Measurements from ENCODE around the gene TRIM17.
A peak's percentile ranks its signal among the peaks of the same experiment; 100 is the strongest.

Gene TRIM17, protein sequence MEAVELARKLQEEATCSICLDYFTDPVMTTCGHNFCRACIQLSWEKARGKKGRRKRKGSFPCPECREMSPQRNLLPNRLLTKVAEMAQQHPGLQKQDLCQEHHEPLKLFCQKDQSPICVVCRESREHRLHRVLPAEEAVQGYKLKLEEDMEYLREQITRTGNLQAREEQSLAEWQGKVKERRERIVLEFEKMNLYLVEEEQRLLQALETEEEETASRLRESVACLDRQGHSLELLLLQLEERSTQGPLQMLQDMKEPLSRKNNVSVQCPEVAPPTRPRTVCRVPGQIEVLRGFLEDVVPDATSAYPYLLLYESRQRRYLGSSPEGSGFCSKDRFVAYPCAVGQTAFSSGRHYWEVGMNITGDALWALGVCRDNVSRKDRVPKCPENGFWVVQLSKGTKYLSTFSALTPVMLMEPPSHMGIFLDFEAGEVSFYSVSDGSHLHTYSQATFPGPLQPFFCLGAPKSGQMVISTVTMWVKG

DNA sequence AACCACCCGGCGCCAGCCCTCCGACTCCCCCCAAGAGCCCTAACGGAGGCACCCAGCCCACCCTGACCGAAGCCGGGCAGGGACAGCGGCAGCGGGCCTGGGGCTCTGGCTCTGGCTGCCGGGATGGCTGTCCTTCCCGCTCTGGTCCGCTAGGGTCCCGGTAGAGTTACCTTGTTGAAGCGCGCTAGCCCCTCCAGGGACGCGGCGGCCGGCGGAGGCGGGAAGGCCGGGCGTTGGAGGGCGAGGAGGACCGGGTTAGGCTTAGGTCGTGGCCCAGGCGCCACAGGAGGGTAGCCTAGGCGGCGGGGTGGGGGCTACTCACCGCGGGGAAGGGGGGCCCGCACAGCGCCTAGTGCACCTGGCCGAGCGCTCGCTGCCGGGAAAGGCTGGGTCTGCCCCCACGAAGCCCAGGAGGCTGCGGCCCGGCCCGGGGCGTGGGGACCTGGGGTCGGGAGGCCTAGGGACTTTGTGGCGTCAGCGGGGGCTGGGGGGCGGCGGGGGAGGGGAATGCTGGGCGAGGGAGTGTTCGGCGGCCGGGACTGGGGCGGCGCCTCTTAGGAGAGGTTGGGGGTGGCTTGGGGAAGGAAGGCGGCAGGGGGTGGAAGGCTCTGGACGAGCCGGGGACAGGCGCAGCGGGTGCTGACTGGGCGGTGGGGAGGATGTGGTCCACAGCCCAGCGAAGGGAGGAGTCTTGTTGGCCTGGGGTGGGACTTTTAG is at the start of gene TRIM17:
TRIM17 (minus strand) TSS at position 645 of the 717 bp plus-strand sequence. CDS start 1,789 bp downstream, outside the sequence.
- DNase-seq, result peak; percentile 30

DNA sequence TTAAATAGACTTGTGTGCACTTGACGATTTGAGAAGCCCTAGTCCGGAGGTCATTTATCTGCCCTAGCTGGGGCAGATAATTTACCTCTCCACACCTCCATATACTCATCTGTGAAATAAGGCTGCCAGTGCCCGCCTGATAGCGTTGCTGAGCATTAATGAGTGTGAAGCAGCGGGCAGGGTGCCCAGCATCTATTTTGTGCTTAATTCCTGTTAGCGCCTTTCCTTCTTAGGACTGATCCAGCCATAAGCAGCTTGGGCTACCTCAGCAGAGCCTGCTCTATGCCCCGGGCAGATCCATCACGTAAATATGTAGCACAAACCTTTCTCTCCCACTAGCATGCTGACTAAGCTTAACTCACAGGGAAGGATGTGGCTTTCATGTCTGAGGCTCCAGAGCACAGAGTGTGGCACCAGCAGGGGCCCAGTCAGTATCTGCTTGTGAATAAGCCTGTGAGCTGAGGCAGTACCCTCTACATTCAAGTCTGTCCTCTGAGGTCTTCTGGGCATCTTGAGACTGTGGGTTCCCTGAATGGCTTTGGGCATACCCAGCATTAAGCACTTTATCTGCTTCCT is 49.0 kb upstream of the TRIM17 start:
- no peak for DNase-seq

DNA sequence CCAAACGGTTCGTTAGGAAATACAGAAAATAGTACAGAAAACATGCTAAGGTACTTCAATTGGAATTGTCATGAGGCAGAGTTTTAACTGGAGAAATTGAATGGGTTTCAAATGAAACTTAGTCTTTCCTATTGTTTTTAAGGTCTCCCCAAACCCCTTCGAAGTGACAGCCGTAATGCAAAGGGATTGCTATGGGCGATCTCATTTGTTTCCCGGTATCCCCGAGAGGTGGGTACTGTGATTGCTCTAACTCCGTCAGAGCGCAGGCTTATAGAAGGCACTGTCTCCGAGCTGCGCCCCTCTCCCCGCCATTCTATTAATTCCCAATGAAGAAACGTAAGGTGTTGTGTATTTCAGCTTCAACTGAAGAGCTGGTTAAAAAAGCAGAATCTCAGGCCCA is 48.5 kb upstream of the TRIM17 start:
- no peak for DNase-seq

DNA sequence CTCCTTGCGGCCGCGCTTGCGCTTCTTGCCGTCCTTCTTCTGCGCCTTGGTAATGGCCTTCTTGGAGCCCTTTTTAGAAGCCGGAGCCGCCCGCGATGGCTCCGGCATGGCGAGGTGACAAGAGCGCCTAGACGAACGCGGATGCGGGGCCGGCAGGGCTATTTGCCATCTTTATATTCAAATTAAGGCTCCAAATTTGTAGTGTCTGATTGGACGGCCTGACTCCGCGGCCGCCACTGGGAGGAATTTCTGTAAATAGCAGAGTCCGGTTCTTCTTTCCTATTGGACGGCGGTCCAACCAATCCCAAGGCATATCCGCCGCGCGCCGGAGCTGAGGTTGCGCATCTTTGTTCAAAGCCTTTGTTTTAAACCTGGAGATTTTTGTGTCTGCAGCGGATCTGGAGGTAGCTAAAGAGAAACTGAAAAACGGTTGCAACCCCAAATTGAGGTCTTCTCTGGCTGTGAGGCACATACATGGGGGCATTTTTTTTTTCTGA is 47.9 kb upstream of the TRIM17 start:
- DNase-seq, result peak; percentile 82

DNA sequence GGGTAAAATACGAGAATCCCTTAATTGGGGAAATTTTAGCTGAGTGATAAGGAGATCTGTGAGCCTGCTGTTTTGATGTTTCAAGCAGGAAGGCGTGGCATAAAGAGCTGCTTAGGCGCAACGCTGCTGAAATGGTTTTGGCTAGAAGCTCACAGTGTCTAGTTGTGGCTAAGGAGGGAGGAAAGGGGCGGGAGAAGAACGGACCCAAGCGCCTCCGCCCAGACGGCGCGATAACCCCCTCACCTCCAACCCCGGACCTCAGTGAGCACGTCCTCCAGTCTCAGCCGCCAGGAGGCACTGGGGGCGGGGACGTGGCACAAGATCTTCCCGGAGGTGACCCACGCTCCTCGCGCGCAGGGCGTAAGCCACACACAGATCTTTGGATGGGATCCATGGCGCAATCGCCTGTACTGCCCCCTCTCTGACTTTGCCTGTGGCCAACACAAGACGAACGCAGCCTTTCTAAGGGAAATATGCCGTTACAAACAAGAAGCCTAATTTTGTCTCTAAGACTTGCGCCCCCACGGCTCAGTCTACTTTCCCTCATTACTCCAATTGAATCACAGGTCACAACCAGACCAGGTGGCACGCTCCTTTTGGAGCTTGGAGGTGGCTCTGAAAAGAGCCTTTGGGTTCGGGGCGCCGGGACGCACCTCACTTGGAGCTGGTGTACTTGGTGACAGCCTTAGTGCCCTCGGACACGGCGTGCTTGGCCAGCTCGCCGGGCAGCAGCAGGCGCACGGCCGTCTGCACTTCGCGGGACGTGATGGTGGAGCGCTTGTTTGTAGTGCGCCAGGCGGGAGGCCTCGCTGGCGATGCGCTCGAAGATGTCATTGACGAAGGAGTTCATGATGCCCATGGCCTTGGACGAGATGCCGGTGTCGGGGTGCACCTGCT is 47.1 kb upstream of the TRIM17 start:
- DNase-seq, result no peak

DNA sequence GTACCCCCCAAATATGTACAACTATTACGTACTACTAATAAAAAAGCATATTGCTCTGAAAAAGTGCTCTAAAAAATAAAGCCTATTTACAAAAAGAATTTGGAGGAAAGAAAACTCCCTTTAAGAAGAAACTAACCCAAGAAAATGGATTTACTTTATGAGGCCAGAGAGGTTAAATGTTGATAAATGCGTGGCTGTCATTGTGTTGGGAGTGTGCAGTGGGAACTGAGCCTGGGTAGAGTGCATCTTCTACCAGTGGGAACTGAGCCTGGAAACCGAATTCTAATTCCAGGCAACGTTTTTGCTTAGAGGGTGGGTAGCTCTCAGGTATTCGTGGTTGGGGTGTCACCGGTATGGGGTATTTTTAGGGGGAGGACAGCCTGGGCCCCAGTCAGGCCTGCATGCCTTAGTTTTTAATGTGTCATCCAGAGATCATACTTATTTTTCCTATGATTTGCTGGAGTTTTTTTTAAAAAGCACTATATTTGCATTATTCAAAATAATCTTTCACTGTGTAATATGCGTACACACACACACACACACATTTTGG is 46.4 kb upstream of the TRIM17 start:
- DNase-seq, result no peak

DNA sequence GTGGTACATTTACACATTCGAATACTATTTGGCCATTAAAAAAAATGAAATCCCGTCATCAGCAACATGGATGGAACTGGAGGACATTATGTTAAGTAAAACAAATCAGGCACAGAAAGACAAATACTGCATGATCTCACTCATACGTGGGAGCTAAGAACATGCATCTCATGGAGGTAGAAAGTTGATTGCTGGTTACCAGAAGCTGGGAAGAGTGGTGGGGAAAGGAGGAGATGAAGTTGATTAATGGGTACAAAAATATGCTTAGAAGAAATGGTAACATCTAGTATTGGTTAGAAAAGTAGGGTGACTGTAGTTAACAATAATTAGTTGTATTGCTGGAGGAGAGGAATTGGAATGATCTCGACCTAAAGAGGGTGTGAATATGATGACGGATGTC is 45.9 kb upstream of the TRIM17 start:
- DNase-seq, result no peak

DNA sequence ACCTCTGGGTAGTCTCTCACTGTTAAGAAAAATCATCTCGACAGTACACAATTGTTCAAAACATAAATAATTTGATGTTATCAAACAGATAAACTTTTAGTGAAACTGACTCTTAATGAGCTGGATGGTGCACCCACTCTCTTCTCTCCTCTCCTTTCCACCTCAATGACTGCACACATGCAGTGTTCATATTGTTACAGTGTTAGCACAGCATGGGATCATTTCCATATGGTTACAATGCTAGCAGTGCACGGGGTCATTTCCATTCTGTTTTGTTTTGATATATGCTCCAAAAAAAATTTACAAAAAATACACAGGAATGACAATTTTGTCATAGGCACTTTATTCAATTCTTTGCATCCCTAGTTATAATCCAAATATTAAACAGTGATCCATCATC is 44.2 kb upstream of the TRIM17 start:
- DNase-seq, result no peak

DNA sequence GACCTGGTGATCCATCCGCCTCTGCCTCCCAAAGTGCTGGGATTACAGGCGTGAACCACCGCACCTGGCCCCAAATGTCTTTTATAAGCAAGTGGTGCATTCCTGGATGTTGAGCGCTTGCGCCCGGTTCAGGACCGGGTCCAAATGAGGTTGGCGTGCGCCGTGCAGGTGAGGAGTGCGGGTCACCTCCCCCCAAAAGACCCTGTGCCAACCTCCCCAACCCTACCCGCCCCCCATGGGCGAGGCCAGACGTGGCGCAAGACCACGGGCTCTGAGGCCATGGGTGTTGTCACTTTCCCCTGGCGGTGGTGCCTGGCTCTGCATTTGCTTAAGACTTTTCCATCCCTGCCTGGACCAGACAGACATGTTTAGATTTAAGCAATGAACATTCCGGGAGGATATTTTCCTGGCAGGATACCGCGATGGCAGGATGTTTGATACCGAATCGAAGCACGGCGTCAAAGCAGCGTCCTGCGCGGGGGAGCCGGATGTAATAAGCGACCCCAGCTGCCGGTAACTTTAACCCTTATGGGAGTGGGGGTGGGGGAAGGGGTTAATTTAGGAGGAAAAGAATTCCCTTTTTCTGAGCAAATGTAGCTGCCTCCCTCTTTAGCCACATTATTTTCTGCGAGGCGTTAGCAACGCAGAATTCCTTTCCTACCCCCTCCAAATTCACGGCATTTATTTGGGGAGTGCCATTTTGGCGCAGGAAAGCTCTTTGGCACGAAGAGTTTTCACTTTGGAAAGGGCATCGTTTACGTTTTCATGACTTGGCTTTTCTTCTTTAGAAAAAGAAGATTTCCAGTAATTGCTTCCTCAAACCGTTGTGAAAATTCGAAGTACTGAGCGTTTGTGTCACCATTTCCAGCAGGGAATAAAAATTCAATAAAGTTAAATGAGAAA is 42.7 kb upstream of the TRIM17 start:
- DNase-seq, result peak; percentile 83

DNA sequence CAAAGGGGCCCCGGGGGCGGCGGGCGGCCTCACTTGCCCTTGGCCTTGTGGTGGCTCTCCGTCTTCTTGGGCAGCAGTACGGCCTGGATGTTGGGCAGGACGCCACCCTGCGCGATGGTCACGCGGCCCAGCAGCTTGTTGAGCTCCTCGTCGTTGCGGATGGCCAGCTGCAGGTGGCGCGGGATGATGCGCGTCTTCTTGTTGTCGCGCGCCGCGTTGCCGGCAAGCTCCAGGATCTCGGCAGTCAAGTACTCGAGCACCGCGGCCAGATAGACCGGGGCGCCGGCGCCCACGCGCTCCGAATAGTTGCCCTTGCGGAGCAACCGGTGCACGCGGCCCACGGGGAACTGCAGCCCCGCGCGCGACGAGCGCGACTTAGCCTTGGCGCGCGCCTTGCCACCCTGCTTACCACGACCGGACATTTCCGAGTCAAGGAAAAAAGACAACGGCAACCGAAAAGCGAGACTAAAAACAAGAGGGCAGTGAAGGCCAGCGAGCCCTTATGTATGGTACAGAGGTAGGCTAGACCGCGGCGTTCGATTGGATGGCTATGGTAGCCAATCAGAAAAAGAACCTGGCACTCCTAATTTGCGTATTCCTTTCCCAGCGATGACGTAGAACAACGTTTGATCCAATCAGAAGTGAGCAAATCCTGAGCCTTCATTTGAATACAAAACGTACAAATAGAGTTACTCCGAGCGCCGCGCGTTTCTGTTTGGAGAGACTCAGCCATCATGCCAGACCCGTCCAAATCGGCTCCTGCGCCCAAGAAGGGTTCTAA is 40.9 kb upstream of the TRIM17 start:
- DNase-seq, result peak; percentile 99

DNA sequence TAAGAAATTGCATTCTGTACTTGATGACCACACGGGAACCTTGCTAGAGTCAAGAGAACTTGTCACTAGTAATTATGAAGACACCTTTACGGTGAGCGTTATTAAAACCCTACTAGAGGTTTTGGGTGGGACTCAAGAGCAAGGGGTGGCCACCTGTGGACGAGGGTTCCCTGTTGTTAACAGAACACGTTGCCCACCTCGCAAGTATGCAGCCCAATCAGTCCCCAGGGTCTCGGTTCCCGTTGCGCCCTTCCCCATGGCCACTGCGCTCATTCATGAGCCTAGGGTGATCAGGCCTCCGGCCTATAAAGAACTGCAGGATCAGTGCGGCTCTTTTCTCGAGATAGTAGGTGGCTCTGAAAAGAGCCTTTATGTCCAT is 40.3 kb upstream of the TRIM17 start:
- DNase-seq, result no peak

DNA sequence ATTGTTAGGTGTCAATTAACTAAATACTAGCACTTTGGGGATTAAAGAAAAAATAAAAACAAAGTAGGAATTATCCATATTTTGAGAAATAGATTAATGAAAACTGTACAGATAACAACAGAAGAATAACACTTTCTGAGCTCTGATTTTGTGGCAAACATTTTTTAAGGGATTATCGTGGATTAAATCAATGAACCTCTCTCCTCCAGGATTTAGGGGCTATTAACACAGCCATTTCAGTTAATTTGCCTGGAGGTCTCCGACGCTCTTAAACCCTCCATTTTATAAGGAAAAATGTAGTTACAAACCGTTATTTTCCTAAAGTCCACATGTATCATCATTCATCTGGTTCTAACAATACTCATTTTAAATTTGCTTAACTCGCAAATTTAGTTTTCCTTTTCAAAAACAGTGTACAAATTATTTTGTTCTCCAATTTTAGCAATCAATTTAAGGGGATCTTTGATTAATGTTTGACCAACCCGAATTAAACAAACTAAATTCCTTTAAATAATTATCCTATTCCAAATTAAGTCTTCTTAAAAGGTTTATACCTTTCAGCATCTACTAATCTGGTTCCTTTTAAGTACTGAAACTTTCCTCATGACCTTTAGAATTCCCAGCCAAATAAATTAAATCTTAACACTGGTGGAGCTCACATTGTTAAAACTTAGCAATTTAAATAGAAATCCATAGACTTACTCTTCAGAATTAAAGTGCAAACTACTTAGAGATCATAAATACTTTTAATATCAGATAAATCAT is 39.8 kb upstream of the TRIM17 start:
- DNase-seq, result no peak

DNA sequence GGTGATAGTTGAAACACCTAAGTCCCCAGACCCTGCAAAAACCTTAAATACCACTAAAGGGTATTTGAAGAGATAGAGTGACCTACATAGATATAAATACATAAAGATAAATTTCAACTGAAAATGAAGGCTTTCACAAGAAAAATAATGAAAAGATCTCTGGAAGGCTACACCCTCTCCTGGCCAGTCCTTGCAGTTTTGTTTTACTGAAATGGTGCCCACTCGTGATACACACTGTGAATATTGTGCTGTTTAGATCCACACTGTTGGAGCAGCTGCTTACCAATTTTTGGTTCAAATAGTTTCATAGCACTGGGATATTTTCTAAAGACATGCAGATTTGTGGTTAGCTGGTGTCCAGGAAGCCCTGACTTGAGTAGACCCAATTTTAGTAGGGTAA is 39.1 kb upstream of the TRIM17 start:
- no peak for DNase-seq

DNA sequence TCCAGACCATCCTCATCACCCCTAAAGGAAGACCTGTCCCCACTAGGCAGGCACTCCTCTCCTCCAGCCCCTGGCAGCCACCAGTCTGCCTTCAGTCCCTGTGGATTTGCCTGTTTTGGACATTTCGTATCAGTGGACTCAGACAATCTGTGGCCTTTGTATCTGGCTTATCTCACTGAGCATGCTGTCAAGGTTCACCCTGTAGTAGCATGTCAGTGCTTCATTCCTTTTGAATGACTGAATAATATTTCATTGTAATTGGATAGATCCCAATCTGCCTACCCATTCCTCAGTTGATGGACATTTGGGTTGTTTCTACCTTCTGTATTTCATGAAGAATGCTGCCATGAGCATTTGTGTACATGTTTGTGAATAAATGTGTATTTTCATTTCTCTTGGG is 37.6 kb upstream of the TRIM17 start:
- DNase-seq, result no peak

DNA sequence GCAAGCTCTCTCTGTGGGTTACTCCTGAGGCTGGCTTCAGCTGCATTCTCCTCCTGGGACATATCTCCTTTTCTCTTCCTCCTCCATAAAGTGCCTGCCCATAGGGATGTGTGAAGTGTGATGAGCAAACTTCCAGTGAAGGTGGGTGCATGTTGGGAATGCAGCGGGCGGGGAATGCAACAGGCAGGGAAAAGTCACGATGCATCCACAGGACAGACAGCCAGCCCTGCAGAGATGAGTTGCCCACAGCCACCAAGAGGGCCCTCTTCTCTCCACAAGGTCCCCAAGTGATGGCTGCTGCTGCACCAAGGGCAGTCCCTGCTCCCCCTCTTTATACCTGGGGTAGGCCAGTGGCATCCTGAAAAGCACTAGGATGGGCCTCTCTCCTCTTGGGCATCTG is 37.0 kb upstream of the TRIM17 start:
- DNase-seq, result no peak

DNA sequence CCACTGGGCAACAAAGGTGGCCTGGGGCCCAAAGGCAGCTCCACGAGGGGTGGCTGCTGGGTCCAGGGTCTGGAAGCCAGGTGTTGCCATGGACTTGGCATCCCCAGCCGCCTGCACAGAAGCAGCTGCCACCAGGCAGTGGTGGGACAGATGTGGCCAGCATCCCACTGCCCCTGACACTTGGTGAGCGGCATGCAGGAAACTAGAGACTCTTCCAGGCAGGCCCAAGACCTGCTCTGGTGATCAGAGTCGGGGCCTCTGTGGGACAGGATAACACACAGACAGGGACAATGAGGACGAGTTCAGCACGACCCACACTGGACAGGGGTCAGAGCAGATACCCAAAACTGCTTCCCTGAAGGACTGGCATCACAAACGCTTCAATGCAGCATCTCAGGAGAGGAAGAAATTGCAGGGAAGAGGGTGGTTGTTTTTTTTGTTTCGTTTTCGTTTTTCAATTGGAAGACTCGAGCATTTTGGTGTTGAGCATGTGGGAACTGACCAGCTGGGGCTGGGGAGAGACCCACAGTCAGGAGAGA is 36.4 kb upstream of the TRIM17 start:
- no peak for DNase-seq

DNA sequence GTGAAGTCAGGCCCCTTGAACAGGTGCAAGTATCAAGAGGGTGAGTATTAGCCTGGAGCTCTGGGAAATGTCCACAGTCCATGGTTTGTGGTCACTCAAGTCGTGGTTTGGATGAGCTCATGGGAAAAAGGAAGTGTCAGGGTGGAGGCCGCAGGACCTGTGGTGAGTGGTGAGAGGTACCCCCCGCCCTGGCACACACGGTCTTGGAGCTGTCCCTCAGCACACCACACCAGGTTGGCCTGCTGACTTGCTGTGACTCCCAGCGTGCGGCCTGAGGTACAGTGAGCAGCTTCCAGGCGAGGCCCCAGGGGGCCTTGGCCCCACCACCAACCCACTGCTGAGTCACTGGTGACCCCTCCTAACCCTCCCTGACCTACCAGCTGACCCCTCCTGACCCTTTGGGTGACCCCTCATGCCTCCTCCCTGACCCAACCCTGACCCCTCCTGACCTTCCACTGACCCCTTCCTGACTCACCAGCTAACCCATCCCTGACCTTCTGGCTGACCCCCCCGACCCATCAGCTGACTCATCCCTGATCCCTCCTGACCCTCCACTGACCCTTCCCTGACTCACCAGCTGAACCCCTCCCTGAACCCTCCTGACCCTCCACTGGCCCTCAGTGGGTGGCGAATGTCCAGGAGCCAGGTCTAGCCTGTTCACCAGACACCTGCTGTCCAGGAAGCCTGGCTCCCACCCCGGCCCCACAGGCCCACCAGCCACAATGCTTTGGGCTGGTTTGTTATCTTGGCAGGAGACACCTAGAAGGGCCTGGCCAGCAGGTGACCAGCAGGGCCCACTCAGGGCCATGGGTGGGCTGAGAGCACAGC is 35.7 kb upstream of the TRIM17 start:
- no peak for DNase-seq

DNA sequence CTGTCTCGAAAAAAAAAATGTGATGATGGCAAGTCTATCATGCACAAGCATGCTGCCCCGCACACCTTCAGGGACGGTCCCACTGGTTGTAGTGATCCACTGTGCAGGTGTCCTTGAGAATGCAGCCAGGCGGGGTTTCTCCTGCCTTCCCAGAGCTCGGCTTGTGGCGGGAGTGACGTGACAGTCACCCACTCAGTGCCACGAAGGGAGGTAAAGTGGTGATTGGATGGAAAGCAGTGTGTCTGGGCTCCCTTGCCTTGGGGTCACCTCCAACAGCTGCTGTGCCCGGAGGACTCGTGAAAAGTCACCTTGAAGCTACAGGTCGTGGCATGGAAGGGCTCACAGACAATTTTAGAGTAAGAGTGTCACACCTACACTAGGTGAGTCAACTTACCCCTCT is 33.5 kb upstream of the TRIM17 start:
- DNase-seq, result no peak

All from fibroblast of skin of right biceps (primary cell).